HG02970 (cell line): ENCODE data around the gene SUSD4.
"Not testable (repeated sequence)": the region's sequence is repeated elsewhere in the genome, so short reads cannot be mapped to it uniquely, and the experiment has no call there.

Experiments used
- ATAC-seq: cut with Tn5 transposase; IDR thresholded peaks from one replicate; pipeline ENCODE4 v1.9.1; 2021; ENCODE audit warnings: mild to moderate bottlenecking, moderate library complexity, moderate number of reproducible peaks; ENCODE audit not compliant: unreplicated experiment, low FRiP score

Gene SUSD4

GRCh38 chr1:223299553-223299952 is 64.4 kb downstream of the SUSD4 start:
- ATAC-seq, result no peak

- ATAC-seq, result no peak
These were observed 65.3 kb downstream of the SUSD4 start for GRCh38 chr1:223298701-223299100.

GRCh38 chr1:223297800-223298199 is 66.2 kb downstream of the SUSD4 start:
- no peak for ATAC-seq

- no peak for ATAC-seq
These were observed 72.2 kb downstream of the SUSD4 start for GRCh38 chr1:223291796-223292195.

GRCh38 chr1:223290397-223290796 is 73.6 kb downstream of the SUSD4 start:
- no peak for ATAC-seq

- ATAC-seq, result no peak
These were observed 74.4 kb downstream of the SUSD4 start for GRCh38 chr1:223289621-223290020.

- ATAC-seq, result no peak
These were observed 75.2 kb downstream of the SUSD4 start for GRCh38 chr1:223288826-223289225.

- ATAC-seq, result no peak
These were observed 78.5 kb downstream of the SUSD4 start for GRCh38 chr1:223285452-223285851.

GRCh38 chr1:223283697-223284096 is 80.3 kb downstream of the SUSD4 start:
- ATAC-seq, result not testable (repeated sequence)

- not testable (repeated sequence) for ATAC-seq
These were observed 85.7 kb downstream of the SUSD4 start for GRCh38 chr1:223278311-223278710.

GRCh38 chr1:223276029-223276428 is 87.9 kb downstream of the SUSD4 start:
- no peak for ATAC-seq

- ATAC-seq, result no peak
These were observed 90.5 kb downstream of the SUSD4 start for GRCh38 chr1:223273511-223273910.

GRCh38 chr1:223271085-223271781 is 92.7 kb downstream of the SUSD4 start:
- ATAC-seq, result no peak

GRCh38 chr1:223270155-223270554 is 93.8 kb downstream of the SUSD4 start:
- ATAC-seq, result no peak

- no peak for ATAC-seq
These were observed 95.0 kb downstream of the SUSD4 start for GRCh38 chr1:223269006-223269405.

- ATAC-seq, result no peak
These were observed 97.3 kb downstream of the SUSD4 start for GRCh38 chr1:223266632-223267172.

GRCh38 chr1:223264983-223265908 is 98.7 kb downstream of the SUSD4 start:
- no peak for ATAC-seq

GRCh38 chr1:223264529-223264928 is 99.4 kb downstream of the SUSD4 start:
- ATAC-seq, result no peak

- no peak for ATAC-seq
These were observed 102.1 kb downstream of the SUSD4 start for GRCh38 chr1:223261914-223262313.

- ATAC-seq, result no peak
These were observed 103.3 kb downstream of the SUSD4 start for GRCh38 chr1:223260712-223261111.

GRCh38 chr1:223259462-223259861 is 104.5 kb downstream of the SUSD4 start:
- no peak for ATAC-seq
